RWPE1 (cell line): ENCODE measurements around the gene ZNF610.

Source experiments
- CTCF ChIA-PET: fragments of 350-600 bp; sonication (Branson Sonifier 250); formaldehyde crosslinking; extraction: SDS; loops from one replicate; lab custom pipeline; 2021; lab: Yijun Ruan, JAX
- POLR2A ChIA-PET: fragments of 400-600 bp; formaldehyde crosslinking; extraction: SDS; loops from one replicate; lab custom pipeline; 2020; ENCODE audit warnings: antibody characterized with exemption; ENCODE audit not compliant: low non-redundant PET; lab: Yijun Ruan, JAX
- DNase-seq: peaks from one replicate; pipeline ENCODE4 v3.0.0; 2012; ENCODE audit warnings: low spot score
- H3K27ac ChIP-seq: fragments of 450-650 bp; 2 replicates; pipeline ENCODE4 v1.5.1; 2017
- TF ChIP-seq, protein P1 (sequence below): fragments of 450-650 bp; conservative IDR thresholded peaks from 2 replicates; pipeline ENCODE4 v1.5.1; 2017; ENCODE audit warnings: low read depth, mild to moderate bottlenecking

ZNF610 gene

GRCh38 chr19:52391135-52391534, 55.1 kb downstream of the ZNF610 start:
- CTCF ChIA-PET = no interaction called here

DNA sequence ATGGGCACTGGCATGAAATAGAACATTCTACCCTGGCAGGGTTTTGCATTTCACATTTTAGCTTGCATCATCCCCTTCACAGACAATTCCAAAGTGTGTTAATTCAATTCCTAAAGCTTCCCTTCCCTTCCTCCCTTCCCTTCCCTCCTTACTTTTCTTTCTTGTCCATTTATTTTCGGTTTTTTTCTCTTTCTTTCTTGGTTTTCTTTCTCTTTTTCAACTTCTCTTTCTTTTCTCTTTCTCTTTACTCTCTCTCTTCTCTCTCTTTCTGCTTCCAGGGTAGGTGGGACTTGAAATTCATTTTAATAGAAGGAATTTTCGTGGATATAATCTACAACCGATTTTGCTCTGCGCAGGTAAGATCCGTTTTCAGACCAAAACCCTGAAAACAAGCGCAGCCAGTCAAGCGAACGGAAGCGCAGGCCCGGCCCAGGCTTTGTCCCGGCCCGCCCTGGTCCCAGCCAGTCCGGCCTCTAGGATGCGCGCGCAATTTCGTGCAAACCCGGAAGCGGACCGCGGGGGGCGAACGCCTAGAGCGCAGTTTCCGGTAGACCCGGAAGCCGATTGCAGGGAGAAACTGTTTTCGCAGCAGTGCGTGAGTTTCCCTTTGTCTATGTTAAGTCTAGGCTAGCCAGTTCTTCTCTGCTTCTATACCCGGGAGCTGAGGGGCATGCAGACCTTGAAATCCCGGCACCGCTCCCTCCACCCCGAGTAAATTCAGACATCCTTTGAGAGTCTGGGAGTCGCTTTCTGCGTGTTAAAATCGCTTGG, 61.5 kb downstream of the ZNF610 start, which contains the start of gene ZNF528:
Gene ZNF528, plus strand, starts transcription at position 540 of the 771 bp plus-strand sequence. CDS start 4,165 bp downstream, outside the sequence.
- ChIA-PET CTCF (no interaction called here), POLR2A (interaction anchor here (0.5 kb wide), 1 partner anchor 208 kb away, joined by 4 read pairs; the partner anchor contains the start of gene PPP2R1A)
- peak; percentile 93 for DNase-seq
- TF ChIP-seq, protein P1, sequence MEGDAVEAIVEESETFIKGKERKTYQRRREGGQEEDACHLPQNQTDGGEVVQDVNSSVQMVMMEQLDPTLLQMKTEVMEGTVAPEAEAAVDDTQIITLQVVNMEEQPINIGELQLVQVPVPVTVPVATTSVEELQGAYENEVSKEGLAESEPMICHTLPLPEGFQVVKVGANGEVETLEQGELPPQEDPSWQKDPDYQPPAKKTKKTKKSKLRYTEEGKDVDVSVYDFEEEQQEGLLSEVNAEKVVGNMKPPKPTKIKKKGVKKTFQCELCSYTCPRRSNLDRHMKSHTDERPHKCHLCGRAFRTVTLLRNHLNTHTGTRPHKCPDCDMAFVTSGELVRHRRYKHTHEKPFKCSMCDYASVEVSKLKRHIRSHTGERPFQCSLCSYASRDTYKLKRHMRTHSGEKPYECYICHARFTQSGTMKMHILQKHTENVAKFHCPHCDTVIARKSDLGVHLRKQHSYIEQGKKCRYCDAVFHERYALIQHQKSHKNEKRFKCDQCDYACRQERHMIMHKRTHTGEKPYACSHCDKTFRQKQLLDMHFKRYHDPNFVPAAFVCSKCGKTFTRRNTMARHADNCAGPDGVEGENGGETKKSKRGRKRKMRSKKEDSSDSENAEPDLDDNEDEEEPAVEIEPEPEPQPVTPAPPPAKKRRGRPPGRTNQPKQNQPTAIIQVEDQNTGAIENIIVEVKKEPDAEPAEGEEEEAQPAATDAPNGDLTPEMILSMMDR = no peak
- peak within 1 kb of the TSS; percentile 70 for H3K27ac ChIP-seq

More at GRCh38 chr19:52391135-52391534, 55.1 kb downstream of the ZNF610 start:
- POLR2A ChIA-PET = no interaction called here
- TF ChIP-seq, protein P1 = no peak
- DNase-seq = no peak
- H3K27ac ChIP-seq = no peak overlapping the region

DNA sequence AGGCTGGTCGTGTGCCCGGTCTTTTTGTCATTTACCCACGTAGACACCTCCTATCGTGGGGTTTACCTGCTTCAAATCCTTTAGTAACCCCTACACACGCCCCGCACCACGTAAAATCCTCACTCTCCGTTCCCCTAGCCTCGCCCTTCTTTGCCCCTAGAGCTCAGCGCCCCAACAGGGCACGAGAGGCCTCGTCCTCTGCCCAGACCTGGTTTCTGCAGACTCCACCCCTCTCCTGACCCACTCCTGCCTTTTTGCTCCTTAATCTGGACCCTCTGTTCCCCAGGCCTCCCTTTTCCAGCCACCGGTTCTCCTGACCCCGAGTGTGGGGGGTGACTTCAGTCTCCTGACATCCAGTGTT, 62.0 kb downstream of the ZNF610 start:
- CTCF ChIA-PET = interaction anchor here (0.6 kb wide), 2 partner anchors 79 to 561 kb away, joined by 3 read pairs; no protein-coding TSS in a partner anchor
- POLR2A ChIA-PET = interaction anchor here (0.5 kb wide), 1 partner anchor 209 kb away, joined by 4 read pairs; the partner anchor contains the start of gene PPP2R1A
- TF ChIP-seq, protein P1 = no peak
- DNase-seq = peak; percentile 6
- H3K27ac ChIP-seq = peak overlapping the region; percentile 70

GRCh38 chr19:52410276-52410675, 74.2 kb downstream of the ZNF610 start:
- no peak for DNase-seq
- H3K27ac ChIP-seq = no peak overlapping the region
- TF ChIP-seq, protein P1 = no peak
- CTCF ChIA-PET = interaction anchor here (0.6 kb wide), 1 partner anchor 105 kb away, joined by 3 read pairs; no protein-coding TSS in a partner anchor
- POLR2A ChIA-PET = no interaction called here

DNA sequence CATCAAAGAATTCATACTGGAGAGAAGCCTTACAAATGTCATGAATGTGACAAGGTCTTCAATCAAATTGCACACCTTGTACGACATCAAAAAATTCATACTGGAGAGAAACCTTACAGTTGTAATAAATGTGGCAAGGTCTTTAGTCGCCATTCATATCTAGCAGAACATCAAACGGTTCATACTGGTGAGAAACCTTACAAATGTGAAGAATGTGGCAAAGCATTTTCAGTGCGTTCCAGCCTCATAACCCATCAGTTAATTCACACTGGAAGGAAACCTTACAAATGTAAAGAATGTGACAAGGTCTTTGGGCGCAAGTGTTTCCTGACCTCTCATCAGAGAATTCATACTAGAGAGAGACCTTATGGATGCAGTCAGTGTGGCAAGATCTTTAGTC, 79.7 kb downstream of the ZNF610 start:
- TF ChIP-seq, protein P1 = no peak
- DNase-seq = no peak
- ChIA-PET POLR2A (no interaction called here), CTCF (no interaction called here)
- no peak overlapping the region for H3K27ac ChIP-seq
